Right ventricle myocardium inferior (tissue), 1 donor: ENCODE measurements around the gene MRPS27. TPM values are rescaled to one million over a fixed set of nuclear protein-coding genes. Genes with fewer than 3 reads are reported as not detected.

Experiments used
- microRNA-seq: library from miRNA; unstranded; fragments of <30 nt; microRNA quantifications from one replicate; pipeline ENCODE4 v1.2.0, GENCODE V29; 2020
- total RNA-seq: library from RNA; stranded (reverse); fragmentation: NEBNext Ultra II Directional; extraction: Animal tissue kit (Norgen Biotek cat#: 25700); gene quantifications from one replicate; pipeline ENCODE4 v1.2.1, GENCODE V29; 2021
- donor health status: DM: no; HTN: yes; CAD: no; lungs with severe emphysema.

MRPS27 gene
- total RNA-seq, 1 donor from 2014 or later: 65.5 TPM

Small RNA genes within 50 kb of the gene (microRNA-seq; reads per million reads assigned to microRNA genes)
- not detected for gene MIR4803

Other genes starting within 250 kb of the MRPS27 start
- gene MAP1B, start 212.8 kb downstream of the MRPS27 start, total RNA-seq: 59.9 TPM
- gene PTCD2, start 133 bp upstream of the MRPS27 start, total RNA-seq: 15.5 TPM
- gene ZNF366, start 187.2 kb upstream of the MRPS27 start, total RNA-seq: 8.7 TPM